GM18526 (cell line): Measurements from ENCODE around the gene TSPAN12.

Experiments used
- POLR2A ChIP-seq: IDR thresholded peaks from 3 replicates; pipeline ENCODE4 v1.6.1; 2011; ENCODE audit not compliant: insufficient read length; ENCODE audit errors: extremely low read depth

The TSPAN12 gene

DNA sequence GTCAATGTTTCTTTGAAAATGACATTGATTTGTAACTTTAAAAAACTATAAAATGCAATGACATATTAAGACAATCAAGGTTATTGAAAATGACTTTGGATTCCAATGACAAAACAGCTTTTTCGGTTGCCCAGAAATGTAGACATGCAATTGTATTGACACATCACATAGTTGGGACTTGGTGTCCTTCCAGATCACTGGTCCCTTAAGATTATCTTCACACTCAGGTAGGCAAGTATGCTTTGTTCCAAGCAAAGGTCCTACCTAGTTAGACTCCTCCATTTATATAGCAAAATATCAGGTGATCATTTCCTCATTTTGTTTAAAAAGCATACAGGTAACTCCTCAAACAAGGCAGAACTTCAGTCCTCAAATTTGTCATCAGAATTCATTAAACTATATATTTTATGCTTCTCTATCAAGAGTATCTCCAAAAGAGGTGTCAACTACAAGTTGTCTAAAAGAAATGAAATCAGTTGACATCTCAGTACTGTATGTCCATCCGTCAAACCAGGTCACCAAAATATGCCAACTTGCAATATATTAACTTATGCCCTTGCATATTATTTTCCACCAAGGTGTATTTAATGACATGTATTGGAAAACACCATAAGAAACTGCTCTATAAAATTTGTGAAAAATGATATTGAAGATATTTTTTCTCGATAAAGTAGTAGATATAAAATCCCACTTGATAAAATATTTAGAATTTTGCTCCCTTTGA, 64.6 kb downstream of the TSPAN12 start:
- no peak for TF ChIP-seq POLR2A

GRCh38 chr7:120792861-120793130, 65.1 kb downstream of the TSPAN12 start:
- TF ChIP-seq POLR2A: no peak

DNA sequence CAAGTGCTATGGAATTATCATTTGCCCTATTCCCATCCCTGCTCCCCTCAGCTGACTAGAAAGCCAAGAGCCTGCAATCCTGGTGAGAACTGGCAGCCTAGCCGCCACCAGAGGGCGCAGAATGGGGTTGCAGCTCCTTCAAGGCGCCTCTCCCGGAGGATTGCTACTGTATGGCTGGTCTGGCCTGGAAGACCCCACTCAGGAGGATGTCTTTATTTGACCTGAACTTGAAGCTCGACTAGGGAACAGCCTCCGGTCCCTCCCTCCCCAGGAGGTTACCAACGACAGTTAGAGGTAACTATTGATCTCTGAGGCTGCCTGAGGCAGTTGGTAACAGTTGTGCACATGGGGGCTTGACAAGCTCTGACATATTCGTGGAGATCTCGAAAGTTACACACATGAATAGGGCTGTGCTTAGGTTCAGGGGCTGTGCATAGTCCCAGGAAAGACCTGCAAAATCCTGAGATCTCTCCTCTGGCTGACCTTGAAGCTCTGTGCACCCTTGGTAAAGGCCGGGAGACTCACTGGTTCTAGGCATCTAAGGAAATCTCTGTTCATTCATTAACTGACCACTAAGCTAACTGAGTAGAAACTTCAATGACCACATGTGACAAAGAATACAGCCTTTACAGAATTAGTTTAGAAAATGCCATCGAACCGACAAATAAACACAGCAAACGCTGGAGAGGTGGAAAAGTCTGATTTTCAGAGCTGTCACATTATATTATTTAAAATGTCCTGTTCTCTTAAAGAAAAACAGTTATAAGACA, 65.7 kb downstream of the TSPAN12 start:
- TF ChIP-seq POLR2A: no peak

- TF ChIP-seq POLR2A: no peak
Measured at GRCh38 chr7:120785095-120785494, 72.8 kb downstream of the TSPAN12 start.

DNA sequence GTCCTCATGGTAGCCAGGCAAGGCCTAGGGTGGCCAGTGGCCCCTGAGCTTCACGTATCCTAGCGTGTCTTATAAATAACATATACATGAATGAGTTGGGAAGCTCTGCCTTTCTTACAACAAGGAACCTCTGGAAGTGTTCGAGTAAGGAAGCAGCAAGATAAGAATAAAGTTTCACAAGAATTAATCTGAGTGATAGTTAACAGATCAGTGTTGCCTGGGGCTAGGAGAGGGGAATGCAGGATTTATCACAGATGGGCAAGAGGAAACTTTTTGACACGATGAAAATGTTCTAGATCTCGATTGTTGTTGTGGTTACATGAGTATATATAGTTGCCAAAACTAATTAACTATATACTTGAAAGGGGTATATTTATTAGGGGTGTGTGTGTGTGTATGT, 74.2 kb downstream of the TSPAN12 start:
- TF ChIP-seq POLR2A: no peak

GRCh38 chr7:120783273-120783672, 74.7 kb downstream of the TSPAN12 start:
- no peak for TF ChIP-seq POLR2A

DNA sequence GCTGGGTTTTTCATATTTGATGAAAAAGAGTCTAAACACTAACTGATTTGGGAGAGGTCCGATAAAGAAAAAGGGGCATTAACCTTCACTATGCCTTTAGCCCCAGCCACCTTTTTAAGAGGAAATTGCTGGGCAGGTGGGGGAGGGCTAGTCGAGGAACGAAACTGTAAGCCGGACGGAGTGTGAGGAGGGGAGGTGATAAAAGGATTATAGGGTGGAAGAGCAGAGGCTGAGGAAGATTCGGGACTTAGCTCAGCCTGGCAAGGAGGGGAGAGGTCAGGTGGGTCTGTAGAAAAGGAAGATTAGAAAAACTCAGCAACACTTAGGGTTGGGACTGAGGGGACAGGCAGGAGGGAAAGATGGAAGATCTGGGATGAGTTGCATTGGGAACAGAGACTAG, 77.0 kb downstream of the TSPAN12 start:
- TF ChIP-seq POLR2A: no peak

- TF ChIP-seq POLR2A: no peak
Measured at GRCh38 chr7:120775755-120776154, 82.2 kb downstream of the TSPAN12 start.

DNA sequence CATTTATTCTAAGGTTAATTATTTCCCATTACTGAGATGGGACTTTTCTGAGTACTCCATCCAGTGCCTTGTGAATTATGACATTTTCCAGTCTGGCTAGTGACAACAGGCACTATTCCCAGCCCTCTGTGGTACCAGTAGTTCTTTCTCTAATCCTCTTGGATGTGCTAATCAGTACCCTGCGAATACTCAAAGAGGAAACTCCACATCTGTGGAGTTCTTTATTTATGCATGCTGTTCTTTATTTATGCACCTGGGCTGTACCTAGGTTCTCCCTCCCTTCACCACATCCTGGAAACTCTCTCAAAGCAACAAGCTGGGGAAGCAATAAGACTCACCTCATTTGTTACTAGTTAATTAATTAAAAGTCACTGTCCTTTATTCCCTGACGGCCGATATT, 83.5 kb downstream of the TSPAN12 start:
- no peak for TF ChIP-seq POLR2A

DNA sequence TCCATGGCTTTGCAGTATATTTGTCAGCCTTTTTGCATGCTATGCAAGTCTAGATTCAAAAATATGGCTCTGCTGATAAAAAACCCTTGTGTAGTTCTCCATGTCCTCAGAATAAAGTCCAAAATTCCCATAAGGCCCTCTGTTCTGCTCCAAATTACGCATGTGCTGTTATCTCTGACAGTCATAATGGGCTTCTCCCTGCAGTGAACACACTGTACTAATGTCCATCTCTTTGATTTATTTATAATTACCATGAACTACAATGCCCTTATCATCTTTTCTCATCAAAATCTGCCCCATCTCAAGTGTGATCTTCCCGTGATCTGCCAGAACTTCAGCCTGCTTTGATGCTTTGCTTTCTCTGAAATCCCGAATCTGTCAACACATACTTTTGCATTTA, 87.7 kb downstream of the TSPAN12 start:
- TF ChIP-seq POLR2A: no peak

DNA sequence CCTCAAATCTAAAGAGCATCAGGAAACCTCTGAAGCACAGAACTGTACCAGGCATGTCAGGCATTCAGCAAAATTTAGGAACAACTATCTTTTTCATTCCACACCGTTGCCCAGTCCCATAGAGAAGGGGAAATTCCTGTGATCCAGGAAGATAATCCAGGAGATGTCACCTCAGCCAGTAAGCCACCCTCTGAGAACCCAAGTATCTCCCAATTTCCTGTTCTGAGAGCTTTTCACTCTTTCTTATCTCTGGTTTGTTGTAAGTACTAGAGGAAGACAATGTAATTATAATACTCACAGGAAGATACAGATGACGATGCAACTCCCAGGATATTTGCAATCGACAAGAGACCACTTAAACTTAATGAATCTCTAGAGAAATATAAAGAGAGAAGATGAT, 97.1 kb downstream of the TSPAN12 start:
- no peak for TF ChIP-seq POLR2A

DNA sequence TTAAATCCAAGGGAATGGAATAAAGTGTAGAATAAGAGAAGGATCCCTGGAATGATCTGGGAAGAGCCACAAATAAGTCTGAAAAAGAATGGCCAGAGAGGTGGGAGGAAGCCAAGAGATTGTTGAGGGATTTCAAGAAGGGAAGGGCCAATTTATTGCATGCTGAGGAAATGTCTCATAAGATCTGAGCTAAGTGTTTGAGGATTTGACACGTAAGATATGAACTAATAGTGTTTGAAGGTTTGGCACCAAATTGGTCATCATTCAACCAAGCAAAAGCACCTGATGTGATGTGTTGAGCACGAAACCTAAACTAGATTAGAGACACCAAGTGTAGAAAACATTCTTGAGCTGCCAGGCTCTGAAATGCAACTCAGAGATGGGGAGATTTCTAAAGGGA, 97.9 kb downstream of the TSPAN12 start:
- no peak for TF ChIP-seq POLR2A

DNA sequence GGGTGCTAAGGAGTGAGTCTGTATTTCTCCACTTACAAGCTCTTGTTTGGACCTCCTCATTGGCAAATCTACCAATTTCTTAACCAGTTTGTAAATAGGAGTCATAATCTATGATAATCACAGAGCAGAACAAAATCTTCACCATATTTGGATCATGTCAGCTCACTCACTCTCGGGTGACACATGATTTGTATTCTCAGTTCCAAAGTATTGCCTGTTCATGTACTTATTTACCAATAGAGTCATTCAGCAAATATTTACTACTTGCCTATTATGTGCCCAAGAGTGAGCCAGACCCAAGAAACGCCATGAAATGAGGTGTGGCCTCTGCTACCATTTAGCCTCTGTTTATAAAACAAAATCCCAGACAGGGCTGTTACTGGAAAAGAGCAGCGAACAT, 114.8 kb downstream of the TSPAN12 start:
- no peak for TF ChIP-seq POLR2A

GRCh38 chr7:120742372-120742771, 115.6 kb downstream of the TSPAN12 start:
- no peak for TF ChIP-seq POLR2A

DNA sequence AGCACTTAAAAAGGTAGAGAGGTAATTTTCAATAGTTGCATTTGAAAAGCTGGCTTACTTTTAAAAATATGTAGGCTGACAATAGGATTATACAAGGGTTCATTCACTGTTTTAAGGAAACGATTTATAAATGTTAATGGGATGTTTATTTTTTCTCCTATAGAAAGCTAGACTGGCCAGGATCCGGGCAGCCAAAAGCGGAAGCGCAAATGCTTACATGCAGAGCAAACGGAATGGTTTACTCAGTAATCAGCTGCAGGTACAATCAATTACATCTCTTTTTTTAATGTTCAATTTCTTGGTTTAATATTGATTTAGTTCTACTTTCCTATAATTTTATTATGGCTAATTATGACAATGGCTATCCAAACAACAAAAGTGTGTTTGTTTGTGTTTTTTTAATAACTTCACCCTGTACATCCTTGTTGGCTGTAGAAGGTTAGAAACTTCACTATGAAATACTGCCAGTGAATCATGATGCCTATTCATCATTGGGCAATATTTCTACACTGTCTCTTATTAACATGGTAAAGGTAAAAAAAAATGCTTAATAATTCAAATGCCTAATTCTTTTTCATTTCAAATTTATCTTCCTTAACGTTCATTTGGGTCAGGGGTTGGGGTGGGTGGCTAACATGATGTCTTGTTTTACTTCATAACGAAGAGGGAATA, 116.4 kb downstream of the TSPAN12 start:
- no peak for TF ChIP-seq POLR2A

- no peak for TF ChIP-seq POLR2A
Measured at GRCh38 chr7:120740348-120740747, 117.6 kb downstream of the TSPAN12 start.
